DMS153 treated with DMSO at 0.1 percent for 48 hours (cell line): ENCODE data around the gene ERVK3-1.
"Not testable (repeated sequence)": the region's sequence is repeated elsewhere in the genome, so short reads cannot be mapped to it uniquely, and the experiment has no call there.

Experiments used
- DNase-seq: peaks from one replicate; lab custom pipeline; 2025; ENCODE audit not compliant: unreplicated experiment; lab: John Stamatoyannopoulos, UW

ERVK3-1 gene

DNA sequence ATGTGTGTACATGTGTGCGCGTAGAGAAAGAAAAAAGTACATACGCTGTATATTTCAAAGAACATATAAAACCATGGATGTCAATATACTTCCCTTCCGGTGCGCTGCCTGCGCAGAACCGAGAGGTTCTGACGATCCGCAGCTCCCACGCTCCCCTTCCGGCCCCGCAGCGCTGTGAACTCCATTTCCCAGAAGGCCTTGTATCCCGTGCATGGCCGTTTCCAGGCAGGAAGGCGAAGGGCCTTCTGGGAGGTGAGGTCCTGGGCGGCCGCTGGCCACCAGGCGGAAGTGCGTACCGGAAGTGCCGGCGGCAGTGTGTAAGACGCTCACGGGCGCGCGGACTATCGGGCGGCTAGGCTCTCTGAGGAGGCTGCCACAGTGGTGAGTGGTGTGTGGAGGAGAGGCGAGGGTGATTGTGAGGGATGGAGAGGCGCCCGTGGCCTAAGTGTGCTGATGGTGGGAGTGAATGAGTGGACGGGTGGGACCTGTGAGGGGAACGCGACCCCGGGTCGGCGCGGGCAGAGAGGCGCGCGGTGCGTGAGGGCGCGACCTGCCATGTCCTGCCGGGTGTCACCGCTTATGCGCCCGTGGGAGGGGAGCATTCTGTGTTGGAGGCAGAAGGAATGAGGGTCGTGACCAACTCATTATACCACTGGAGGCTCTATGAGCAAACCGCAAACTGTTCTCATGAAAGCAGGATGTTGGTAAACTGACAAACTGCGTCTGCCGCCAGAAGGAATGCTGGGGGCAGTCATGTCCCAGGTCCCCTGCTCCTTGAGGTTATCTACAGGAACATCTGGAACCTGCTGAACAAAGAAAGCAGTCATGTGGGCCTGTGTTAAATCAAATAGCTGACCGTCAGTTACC lies at the start of gene ERVK3-1:
Gene ERVK3-1, plus strand, starts transcription at position 313 of the 867 bp plus-strand sequence. CDS start 6,792 bp downstream, outside the sequence.
- DNase-seq = peak; percentile 92

GRCh38 chr19:58258259-58258658 lies 46.9 kb upstream of the ERVK3-1 start:
- not testable (repeated sequence) for DNase-seq

DNA sequence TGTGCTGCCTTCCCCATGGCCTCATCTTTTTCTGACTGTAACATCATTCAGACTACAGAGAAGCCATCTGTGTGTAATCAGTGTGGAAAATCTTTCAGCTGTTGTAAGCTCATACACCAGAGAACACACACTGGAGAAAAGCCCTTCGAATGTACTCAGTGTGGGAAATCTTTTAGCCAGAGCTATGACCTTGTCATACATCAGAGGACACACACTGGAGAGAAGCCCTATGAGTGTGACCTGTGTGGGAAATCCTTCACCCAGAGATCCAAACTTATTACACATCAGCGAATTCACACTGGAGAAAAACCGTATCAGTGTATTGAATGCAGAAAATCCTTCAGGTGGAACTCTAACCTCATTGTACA lies 43.6 kb upstream of the ERVK3-1 start:
- no peak for DNase-seq

DNA sequence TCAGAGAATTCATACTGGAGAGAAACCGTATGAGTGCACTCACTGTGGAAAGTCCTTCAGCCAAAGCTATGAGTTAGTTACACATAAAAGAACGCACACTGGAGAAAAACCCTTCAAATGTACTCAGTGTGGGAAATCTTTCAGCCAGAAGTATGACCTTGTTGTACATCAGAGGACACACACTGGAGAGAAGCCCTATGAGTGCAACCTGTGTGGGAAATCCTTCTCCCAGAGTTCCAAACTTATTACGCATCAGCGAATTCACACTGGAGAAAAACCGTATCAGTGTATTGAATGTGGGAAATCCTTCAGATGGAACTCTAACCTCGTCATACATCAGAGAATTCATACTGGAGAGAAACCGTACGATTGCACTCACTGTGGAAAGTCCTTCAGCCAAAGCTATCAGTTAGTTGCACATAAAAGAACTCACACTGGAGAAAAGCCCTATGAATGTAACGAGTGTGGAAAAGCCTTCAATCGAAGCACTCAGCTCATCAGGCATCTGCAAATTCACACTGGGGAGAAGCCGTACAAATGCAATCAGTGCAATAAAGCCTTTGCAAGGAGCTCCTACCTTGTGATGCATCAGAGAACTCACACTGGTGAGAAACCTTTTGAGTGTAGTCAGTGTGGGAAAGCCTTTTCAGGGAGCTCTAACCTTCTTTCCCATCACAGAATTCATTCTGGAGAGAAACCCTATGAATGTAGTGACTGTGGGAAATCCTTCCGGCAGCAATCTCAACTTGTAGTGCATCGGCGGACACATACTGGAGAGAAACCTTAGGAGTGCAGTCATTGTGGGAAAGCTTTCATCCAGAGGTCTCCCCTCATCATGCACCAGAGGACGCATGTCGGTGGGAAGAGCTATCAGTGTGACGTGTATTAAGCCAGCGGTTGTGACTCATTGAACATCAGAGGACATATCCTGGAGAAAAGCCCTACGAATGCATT lies 42.9 kb upstream of the ERVK3-1 start:
- no peak for DNase-seq

GRCh38 chr19:58262922-58263296 lies 42.3 kb upstream of the ERVK3-1 start:
- no peak for DNase-seq

- DNase-seq = no peak
Observed at GRCh38 chr19:58265100-58265499, 40.1 kb upstream of the ERVK3-1 start.

DNA sequence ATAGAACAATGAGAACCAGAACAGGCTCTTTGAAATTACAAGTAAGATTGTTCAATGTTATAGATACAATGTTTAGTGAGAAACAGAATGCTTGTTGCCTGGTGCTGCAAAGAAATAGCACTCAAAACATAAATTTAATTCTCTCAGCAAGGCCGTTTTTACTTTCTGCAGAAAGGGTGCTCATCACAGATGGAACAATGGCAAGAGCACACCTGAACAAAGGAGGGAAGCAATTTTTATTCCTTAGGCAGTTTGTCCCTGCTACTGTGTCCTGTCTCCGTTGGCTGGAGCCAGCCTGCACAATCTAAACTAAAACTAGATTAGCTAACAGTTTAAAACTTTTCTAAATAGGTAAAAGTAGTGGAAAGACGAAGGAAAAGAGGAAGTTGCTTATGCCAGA lies 36.8 kb upstream of the ERVK3-1 start:
- no peak for DNase-seq

- DNase-seq = no peak
Observed at GRCh38 chr19:58274771-58275201, 30.4 kb upstream of the ERVK3-1 start.

DNA sequence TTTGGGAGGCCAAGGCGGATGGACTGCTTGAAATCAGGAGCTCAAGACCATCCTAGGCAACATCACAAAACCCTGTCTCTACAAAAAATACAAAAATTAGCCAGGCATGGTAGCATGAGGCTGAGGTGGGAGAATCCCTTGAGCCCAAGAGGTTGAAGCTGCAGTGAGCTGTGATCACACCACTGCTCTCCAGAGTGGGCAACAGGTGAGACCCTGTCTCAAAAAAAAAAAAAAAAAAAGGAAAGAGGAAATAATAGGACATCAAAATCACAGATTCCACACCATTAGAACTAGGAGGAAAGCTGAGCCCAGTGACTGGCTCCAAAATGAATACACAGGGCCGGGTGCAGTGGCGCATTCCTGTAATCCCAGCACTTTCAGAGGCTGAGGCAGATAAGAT lies 29.6 kb upstream of the ERVK3-1 start:
- no peak for DNase-seq

GRCh38 chr19:58277197-58277596 lies 28.0 kb upstream of the ERVK3-1 start:
- no peak for DNase-seq

DNA sequence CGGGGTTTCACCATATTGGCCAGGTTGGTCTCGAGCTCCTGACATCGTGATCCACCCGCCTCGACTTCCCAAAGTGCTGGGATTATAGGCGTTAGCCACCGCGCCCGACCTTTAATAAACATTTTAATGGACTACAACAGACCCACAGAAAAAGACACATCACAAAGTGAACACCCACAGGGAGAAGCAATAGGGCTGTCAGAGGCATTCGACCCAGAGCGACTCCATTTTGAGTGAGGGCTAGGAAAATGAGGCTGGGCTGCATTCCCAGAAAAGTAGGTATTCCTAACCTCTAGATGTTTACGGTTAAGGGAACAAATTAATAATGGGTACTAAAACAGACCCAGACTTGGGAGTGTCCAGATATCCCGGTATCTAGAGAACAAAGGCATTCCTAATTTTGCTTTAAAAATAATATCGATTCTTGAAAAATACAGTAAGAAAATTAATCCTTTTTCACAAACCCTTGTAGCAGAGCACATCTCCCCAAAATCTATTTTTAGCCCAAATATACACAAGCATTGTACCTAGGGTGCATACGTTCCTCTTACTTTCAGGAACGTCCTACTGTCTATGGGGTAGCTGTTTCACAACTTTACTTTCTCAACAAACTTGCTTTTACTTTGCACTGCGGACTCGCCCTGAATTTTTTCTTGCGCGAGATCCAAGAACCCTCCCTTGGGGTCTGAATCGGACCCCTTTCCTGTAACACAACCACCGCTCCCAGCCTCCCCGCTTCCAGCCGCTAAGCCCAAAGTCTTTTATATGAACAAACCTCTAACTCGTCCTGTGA lies 27.2 kb upstream of the ERVK3-1 start:
- no peak for DNase-seq

GRCh38 chr19:58278541-58279041 lies 26.6 kb upstream of the ERVK3-1 start, which contains the start of gene ZNF8:
TSS of gene ZNF8 (plus strand) at chr19:58278955. CDS start at chr19:58279082, 127 bp downstream.
- peak; percentile 89 for DNase-seq

- no peak for DNase-seq
Observed at GRCh38 chr19:58279042-58279924, 25.9 kb upstream of the ERVK3-1 start.

DNA sequence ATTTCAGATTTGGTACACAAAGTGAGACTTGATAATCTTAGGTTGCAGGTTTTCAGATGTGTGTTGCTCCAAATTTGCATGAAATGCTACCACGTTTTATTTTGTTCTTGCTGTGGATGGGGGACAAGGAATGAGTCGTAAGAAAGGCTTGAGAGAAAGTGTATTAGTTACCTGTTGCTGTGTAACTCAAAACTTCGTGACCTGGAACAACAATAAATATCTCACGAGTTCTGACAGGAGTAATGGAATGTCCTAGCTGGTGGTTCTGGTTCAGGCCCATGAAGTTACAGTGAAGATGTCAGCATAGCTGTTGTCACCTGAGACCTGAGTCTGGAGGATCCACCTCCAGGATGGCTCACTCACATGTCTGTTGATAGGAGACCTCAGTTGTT lies 25.3 kb upstream of the ERVK3-1 start:
- no peak for DNase-seq

DNA sequence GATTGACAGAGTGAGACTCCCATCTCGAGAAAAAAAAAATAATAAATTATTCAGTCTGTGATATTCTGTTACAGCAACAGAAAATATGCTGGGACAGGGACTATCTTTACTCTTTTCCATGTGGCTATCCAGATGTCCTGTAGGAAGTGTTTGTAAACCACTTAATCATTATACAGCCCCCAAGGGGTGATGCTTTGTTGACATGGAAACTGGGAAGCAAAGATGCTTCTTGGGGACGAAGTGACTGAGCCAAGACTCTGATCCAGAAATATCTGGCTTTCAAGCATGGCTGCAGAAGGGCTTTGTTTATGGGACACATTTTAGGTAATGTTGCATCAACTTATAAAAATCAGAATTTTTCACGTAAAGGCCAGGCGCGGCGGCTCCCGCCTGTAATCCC lies 21.0 kb upstream of the ERVK3-1 start:
- no peak for DNase-seq

GRCh38 chr19:58291943-58292342 lies 13.2 kb upstream of the ERVK3-1 start:
- DNase-seq = no peak

GRCh38 chr19:58294743-58295374 lies 10.3 kb upstream of the ERVK3-1 start:
- no peak for DNase-seq

DNA sequence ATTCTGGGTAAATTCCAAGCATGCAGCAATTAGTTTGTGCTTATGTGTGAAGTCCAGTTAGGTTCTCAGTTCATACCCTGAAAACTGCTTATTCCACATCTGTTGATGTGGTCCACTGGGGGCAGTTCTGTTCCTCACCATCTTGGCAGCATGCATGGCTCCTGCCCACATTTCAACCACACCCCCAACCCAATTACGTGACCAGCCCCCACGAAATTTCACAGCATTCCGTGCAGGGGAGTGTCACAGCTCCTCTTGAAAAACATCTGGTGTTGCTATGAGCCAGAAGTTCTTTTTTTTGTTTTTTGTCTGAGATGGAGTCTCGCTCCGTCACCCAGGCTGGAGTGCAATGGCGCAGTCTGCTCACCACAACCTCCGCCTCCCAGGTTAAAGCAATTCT lies 9.1 kb upstream of the ERVK3-1 start:
- DNase-seq = no peak

GRCh38 chr19:58300620-58301019 lies 4.6 kb upstream of the ERVK3-1 start:
- DNase-seq = no peak
